ENCODE results near the gene RARB.

RARB gene

GRCh38 chr3:25456723-25457670 lies 28.9 kb downstream of the RARB start:
- no peak overlapping the region for H3K4me3 ChIP-seq (ENCODE audit: control insufficient read depth, low read depth, low read length)
- TF ChIP-seq CTCF (IDR thresholded peaks at IDR 0.05; ENCODE audit: control insufficient read depth, insufficient read depth, low read depth, low read length, missing control alignments) = no peak
- DNase-seq (ENCODE audit: low read depth) = no peak

- DNase-seq (ENCODE audit: low read depth) = no peak
- no peak overlapping the region for H3K4me3 ChIP-seq (ENCODE audit: control insufficient read depth, low read depth, low read length)
- TF ChIP-seq CTCF (IDR thresholded peaks at IDR 0.05; ENCODE audit: control insufficient read depth, insufficient read depth, low read depth, low read length, missing control alignments) = no peak
These were observed 29.8 kb downstream of the RARB start for GRCh38 chr3:25457671-25458419.

- H3K4me3 ChIP-seq (ENCODE audit: control insufficient read depth, low read depth, low read length) = no peak overlapping the region
- no peak for TF ChIP-seq CTCF (IDR thresholded peaks at IDR 0.05; ENCODE audit: control insufficient read depth, insufficient read depth, low read depth, low read length, missing control alignments)
- no peak for DNase-seq (ENCODE audit: low read depth)
These were observed 30.4 kb downstream of the RARB start for GRCh38 chr3:25458420-25458814.

GRCh38 chr3:25460751-25461150 lies 32.7 kb downstream of the RARB start:
- no peak overlapping the region for H3K4me3 ChIP-seq (ENCODE audit: control insufficient read depth, low read depth, low read length)
- no peak for TF ChIP-seq CTCF (IDR thresholded peaks at IDR 0.05; ENCODE audit: control insufficient read depth, insufficient read depth, low read depth, low read length, missing control alignments)
- no peak for DNase-seq (ENCODE audit: low read depth)

GRCh38 chr3:25461946-25462345 lies 33.9 kb downstream of the RARB start:
- TF ChIP-seq CTCF (IDR thresholded peaks at IDR 0.05; ENCODE audit: control insufficient read depth, insufficient read depth, low read depth, low read length, missing control alignments) = no peak
- H3K4me3 ChIP-seq (ENCODE audit: control insufficient read depth, low read depth, low read length) = no peak overlapping the region
- DNase-seq (ENCODE audit: low read depth) = no peak

- DNase-seq (ENCODE audit: low read depth) = no peak
- no peak for TF ChIP-seq CTCF (IDR thresholded peaks at IDR 0.05; ENCODE audit: control insufficient read depth, insufficient read depth, low read depth, low read length, missing control alignments)
- no peak overlapping the region for H3K4me3 ChIP-seq (ENCODE audit: control insufficient read depth, low read depth, low read length)
These were observed 34.4 kb downstream of the RARB start for GRCh38 chr3:25462495-25462894.
